GM12872 (cell line): ENCODE results near the gene TSHZ2.

Experiments used
- CTCF ChIP-seq: IDR thresholded peaks from 3 replicates; pipeline ENCODE4 v1.5.1; 2011; ENCODE audit warnings: low read depth, mild to moderate bottlenecking, low read length, moderate library complexity; ENCODE audit not compliant: insufficient read depth

TSHZ2 gene

DNA sequence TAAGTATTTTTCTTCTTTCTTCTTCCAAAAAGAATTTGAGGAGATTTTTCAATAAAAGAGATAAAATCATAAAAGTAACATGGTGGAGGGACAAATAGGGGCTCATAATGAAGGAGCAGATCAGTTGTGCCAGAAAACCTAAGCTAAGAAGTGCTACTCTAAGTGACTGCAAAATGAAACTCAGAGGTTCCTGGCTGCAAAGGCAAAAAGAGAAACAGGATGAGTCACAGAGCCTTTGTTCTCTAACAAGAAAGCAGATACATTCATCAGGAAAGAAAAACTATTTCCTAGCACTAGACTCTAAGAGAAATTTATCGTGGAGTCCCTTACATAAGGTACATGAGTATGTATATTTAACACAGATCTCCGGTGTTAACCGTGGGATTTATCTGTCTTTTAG lies 49.8 kb downstream of the TSHZ2 start:
- TF ChIP-seq CTCF, result no peak

DNA sequence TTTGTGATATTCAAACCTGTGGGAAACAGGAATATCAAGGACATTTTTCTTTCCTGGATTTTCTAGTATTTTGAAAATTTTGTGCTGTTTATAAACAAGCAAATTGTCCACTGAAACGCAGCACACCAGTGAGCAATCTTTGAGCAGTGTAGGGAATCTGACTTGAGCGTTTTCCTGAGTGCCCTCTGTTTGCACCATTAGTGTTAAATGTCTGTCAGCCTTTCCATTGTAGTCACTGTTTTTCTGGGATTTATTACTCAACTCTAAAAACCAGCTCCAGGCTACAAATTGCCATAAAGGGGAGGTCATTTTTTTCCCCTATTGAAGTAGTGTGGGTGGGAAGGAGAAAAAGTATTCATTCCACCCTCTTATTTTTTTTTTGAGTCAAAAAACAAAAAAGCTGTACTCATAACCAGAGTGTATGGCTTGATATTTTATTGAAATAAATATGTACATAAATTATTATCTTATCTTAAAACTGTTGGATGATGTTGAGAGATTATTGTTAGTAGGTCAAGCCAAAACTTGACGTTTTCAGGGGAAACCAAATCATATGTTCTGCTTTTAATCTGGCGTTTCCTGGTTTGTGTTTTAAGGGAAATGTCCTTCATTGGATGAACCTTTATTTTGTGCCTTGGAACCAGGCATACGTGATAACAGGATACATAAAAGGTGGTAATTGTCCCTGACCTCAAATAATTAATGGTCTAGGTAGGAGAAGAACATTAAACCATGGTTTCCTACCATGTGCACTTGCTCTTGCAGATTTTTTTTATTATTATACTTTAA lies 51.8 kb downstream of the TSHZ2 start:
- TF ChIP-seq CTCF, result no peak

- no peak for TF ChIP-seq CTCF
Measured at GRCh38 chr20:53027089-53027488, 54.9 kb downstream of the TSHZ2 start.

GRCh38 chr20:53028337-53029007 lies 56.3 kb downstream of the TSHZ2 start:
- TF ChIP-seq CTCF, result no peak

DNA sequence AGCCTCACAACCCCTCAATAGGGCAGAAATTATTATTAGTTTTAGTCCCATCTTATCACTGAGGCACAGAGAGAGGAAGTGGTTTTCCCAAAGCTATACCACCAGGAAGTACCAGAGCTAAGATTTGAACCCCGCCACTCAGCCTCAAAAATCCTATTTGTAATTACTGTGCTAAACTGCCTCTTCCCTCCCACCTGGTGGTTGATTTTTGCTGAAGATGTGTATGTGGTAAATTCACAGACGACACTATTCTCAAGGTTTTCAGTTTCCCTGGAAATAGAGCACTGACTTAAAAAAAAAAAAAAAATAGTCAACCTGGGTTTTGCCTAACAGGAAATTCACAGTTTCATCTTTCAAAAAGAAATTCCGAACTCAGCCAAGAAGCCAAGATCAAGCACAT lies 57.9 kb downstream of the TSHZ2 start:
- TF ChIP-seq CTCF, result no peak

GRCh38 chr20:53032046-53032445 lies 59.9 kb downstream of the TSHZ2 start:
- TF ChIP-seq CTCF, result no peak

DNA sequence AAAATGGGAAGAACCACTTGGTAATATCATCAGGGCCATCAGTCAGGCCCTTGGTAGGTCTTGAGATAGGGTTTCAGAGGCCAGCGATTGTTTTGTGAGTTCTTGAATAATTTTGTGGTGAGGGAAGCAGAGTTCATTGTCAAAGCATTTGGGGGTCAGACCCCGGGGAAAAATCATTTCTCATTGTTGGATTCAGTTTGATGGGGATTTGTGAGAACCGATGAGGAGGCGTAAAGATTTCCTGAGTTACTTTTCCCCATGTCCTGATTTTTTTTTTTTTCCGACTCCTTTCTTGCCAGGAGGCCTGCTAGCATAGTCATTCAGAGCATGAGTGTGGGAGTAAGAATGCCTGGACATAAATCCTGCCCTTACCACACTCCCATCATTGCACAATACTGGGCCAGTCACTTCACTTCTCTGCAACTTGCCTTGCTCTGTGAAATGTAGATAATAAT lies 60.3 kb downstream of the TSHZ2 start:
- TF ChIP-seq CTCF, result no peak
